Osteoblast (primary cell): ENCODE measurements around the gene RBL2. TPM values are rescaled to one million over a fixed set of nuclear protein-coding genes. Genes with fewer than 3 reads are reported as not detected.

ENCODE experiments used
- DNase-seq: peaks from one replicate; pipeline ENCODE4 v3.0.0; 2011; ENCODE audit warnings: low spot score, mixed read lengths; ENCODE audit not compliant: insufficient read length; ENCODE audit errors: missing footprints
- H2AFZ ChIP-seq: 2 replicates; pipeline ENCODE4 v1.6.0; 2011; ENCODE audit warnings: mild to moderate bottlenecking, low read length
- H3K27ac ChIP-seq: 2 replicates; pipeline ENCODE4 v1.5.1; 2011; ENCODE audit warnings: mild to moderate bottlenecking, low read depth, low read length, moderate library complexity
- H3K27me3 ChIP-seq: 2 replicates; pipeline ENCODE4 v1.6.0; 2012; ENCODE audit warnings: mild to moderate bottlenecking, control low read depth, inconsistent platforms, low read length, moderate library complexity; ENCODE audit not compliant: insufficient read depth
- H3K36me3 ChIP-seq: 2 replicates; pipeline ENCODE4 v1.5.1; 2011; ENCODE audit warnings: mild to moderate bottlenecking, low read length, control low read depth, moderate library complexity; ENCODE audit not compliant: insufficient read depth
- H3K4me1 ChIP-seq: 2 replicates; pipeline ENCODE4 v1.5.1; 2011; ENCODE audit warnings: mild to moderate bottlenecking, low read length, control low read depth, moderate library complexity; ENCODE audit not compliant: insufficient read depth
- H3K4me2 ChIP-seq: 2 replicates; pipeline ENCODE4 v1.6.0; 2011; ENCODE audit warnings: mild to moderate bottlenecking, low read length; ENCODE audit not compliant: insufficient read depth
- H3K4me3 ChIP-seq: fragments of 200-600 bp; sonication (generic); 3 replicates; pipeline ENCODE4 v1.5.1; 2012; ENCODE audit warnings: mild to moderate bottlenecking, low read length, inconsistent platforms; ENCODE audit not compliant: insufficient read depth
- H3K79me2 ChIP-seq: 2 replicates; pipeline ENCODE4 v1.6.0; 2012; ENCODE audit warnings: mild to moderate bottlenecking, low read length, control low read depth, inconsistent platforms; ENCODE audit not compliant: insufficient read depth
- H3K9me3 ChIP-seq: 2 replicates; pipeline ENCODE4 v1.5.1; 2011; ENCODE audit warnings: low read depth, low read length, control low read depth
- H4K20me1 ChIP-seq: 2 replicates; pipeline ENCODE4 v1.6.0; 2012; ENCODE audit warnings: mild to moderate bottlenecking, low read length, control low read depth; ENCODE audit not compliant: insufficient read depth
- total RNA-seq: library from RNA; depleted of rRNA; stranded (reverse); fragments of >200 nt; gene quantifications from 2 replicates; pipeline ENCODE4 v1.2.3, GENCODE V29; 2012
- TF ChIP-seq, protein P1 (sequence below): IDR thresholded peaks from 2 replicates; pipeline ENCODE4 v1.5.1; 2011; ENCODE audit warnings: mild to moderate bottlenecking, low read depth, low read length, moderate library complexity; ENCODE audit errors: extremely low read depth

RBL2 gene
- total RNA-seq, 1 donor, result 56.1 TPM

DNA sequence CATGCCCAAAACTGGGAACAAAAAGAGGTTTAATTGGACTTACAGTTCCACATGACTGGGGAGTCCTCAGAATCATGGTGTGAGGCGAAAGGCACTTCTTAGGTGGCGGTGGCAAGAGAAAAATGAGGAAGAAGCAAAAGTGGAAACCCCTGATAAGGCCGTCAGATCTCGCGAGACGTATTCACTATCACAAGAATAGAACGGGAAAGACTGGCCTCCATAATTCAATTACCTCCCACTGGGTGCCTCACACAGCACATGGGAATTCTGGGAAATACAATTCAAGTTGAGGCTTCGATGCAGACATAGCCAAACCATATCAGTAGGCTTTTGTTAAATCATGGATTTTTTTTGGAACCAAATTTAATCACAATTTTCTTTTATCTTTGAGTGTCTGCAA, 24.4 kb downstream of the RBL2 start:
- peaks cover 59% of the 10 kb centered on the region for H3K36me3 ChIP-seq
- H3K4me3 ChIP-seq, result no peak overlapping the region
- DNase-seq, result no peak
- H3K27me3 ChIP-seq, result no peaks in the 10 kb centered on the region
- H2AFZ ChIP-seq, result no peak overlapping the region
- no peak overlapping the region for H3K4me2 ChIP-seq
- TF ChIP-seq, protein P1, sequence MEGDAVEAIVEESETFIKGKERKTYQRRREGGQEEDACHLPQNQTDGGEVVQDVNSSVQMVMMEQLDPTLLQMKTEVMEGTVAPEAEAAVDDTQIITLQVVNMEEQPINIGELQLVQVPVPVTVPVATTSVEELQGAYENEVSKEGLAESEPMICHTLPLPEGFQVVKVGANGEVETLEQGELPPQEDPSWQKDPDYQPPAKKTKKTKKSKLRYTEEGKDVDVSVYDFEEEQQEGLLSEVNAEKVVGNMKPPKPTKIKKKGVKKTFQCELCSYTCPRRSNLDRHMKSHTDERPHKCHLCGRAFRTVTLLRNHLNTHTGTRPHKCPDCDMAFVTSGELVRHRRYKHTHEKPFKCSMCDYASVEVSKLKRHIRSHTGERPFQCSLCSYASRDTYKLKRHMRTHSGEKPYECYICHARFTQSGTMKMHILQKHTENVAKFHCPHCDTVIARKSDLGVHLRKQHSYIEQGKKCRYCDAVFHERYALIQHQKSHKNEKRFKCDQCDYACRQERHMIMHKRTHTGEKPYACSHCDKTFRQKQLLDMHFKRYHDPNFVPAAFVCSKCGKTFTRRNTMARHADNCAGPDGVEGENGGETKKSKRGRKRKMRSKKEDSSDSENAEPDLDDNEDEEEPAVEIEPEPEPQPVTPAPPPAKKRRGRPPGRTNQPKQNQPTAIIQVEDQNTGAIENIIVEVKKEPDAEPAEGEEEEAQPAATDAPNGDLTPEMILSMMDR, result no peak
- no peaks in the 10 kb centered on the region for H3K79me2 ChIP-seq
- H4K20me1 ChIP-seq, result no peaks in the 10 kb centered on the region
- no peaks in the 10 kb centered on the region for H3K4me1 ChIP-seq
- H3K9me3 ChIP-seq, result no peaks in the 10 kb centered on the region
- no peak overlapping the region for H3K27ac ChIP-seq

- Histone ChIP-seq H3K9me3 (no peaks in the 10 kb centered on the region), H3K79me2 (no peaks in the 10 kb centered on the region), H3K4me1 (peaks cover 7% of the 10 kb centered on the region), H3K36me3 (peaks cover 43% of the 10 kb centered on the region), H3K4me3 (no peak overlapping the region), H4K20me1 (peaks cover 3% of the 10 kb centered on the region), H2AFZ (no peak overlapping the region), H3K27me3 (no peaks in the 10 kb centered on the region), H3K4me2 (no peak overlapping the region), H3K27ac (no peak overlapping the region)
- TF ChIP-seq, protein P1, result no peak
- DNase-seq, result peak; percentile 73
These were observed 31.5 kb downstream of the RBL2 start for GRCh38 chr16:53465606-53466280.

DNA sequence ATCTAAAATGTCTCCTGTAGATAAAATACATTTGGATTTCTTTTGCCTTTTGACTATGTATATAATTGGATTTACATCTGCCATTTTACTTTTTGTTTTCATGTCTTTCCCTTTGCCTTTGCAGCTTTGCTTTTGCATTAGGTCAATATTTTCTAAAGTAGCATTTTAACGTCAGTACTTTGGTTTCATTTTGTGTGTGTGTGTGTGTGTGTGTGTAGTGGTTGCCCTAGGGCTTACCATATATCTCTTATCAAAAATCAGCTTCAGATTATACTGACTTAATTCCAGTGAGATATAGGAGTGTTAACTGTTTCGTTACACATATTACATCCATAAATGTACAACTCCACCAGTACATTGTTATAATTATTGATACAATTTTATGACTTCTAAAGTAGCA, 42.6 kb downstream of the RBL2 start:
- Histone ChIP-seq H3K27ac (no peak overlapping the region), H4K20me1 (no peaks in the 10 kb centered on the region), H3K27me3 (no peaks in the 10 kb centered on the region), H3K36me3 (peaks cover 31% of the 10 kb centered on the region), H3K4me3 (no peak overlapping the region), H3K4me2 (no peak overlapping the region), H3K79me2 (no peaks in the 10 kb centered on the region), H3K9me3 (no peaks in the 10 kb centered on the region), H2AFZ (no peak overlapping the region), H3K4me1 (no peaks in the 10 kb centered on the region)
- DNase-seq, result no peak
- TF ChIP-seq, protein P1, result no peak

DNA sequence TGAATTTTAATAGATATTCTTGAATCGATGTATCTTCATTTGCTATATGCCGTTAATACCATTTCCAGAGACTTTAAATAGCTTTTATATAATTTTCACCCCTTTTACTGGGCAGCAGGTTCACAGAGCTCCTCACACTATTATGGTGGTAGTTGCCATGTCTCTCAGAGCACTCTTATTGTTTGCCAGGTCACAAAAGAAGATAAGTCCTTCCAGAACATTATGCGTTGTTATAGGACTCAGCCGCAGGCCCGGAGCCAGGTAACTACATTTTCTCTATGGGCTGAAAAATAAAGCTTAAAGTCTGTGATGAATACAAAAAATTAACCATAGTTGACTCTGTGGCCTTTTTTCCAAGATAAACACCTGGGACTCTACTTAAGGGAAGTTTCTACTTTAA, 44.7 kb downstream of the RBL2 start:
- Histone ChIP-seq H3K27me3 (no peaks in the 10 kb centered on the region), H3K9me3 (no peaks in the 10 kb centered on the region), H3K36me3 (peaks cover 31% of the 10 kb centered on the region), H3K4me3 (no peak overlapping the region), H3K4me2 (no peak overlapping the region), H3K4me1 (no peaks in the 10 kb centered on the region), H3K79me2 (no peaks in the 10 kb centered on the region), H2AFZ (no peak overlapping the region), H3K27ac (no peak overlapping the region), H4K20me1 (no peaks in the 10 kb centered on the region)
- DNase-seq, result no peak
- TF ChIP-seq, protein P1, result no peak
